HG02798 (cell line): Measurements from ENCODE around the gene ADRB2.
A peak's percentile ranks its signal among the peaks of the same experiment; 100 is the strongest.

Experiments used
- ATAC-seq: cut with Tn5 transposase; IDR thresholded peaks from one replicate; pipeline ENCODE4 v1.9.1; 2021; ENCODE audit warnings: mild to moderate bottlenecking; ENCODE audit not compliant: unreplicated experiment, poor library complexity

The ADRB2 gene

DNA sequence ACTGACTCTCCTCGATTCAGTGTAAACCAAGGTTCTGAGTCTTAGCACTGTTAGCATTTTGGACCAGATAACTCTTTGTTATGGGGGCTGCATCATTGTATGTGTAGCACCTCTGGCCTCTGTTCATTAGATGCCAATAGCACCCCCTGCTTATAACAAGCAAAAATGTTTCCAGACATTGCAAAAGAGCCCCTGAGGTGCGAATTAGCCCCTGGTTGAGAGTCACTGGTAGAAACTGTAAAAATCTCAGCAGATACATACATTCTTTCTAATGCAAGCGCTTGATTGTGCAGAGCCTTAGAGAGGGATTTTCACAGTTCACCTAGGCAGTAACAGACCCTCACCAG is 2.8 kb downstream of the ADRB2 start:
- ATAC-seq, result no peak

DNA sequence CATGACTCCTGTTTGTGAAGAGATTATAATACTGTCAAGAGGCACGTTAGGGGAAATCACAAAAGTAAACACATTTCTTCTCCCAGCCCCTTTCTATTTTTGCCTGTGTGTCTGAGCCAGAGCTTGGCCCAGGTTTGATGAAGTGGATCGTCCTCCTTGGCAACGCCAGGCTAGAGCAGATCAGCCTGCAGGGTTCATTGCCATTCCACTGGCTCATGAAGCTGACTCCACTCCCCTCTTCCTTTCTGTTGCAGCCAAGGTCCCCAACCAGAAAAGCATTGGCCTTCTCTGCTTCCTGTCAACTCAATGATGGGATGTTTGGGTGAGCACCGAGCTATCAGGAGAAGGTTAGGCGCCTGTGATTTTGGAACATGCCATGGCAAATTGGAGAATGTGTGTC is 3.3 kb downstream of the ADRB2 start:
- ATAC-seq, result no peak

DNA sequence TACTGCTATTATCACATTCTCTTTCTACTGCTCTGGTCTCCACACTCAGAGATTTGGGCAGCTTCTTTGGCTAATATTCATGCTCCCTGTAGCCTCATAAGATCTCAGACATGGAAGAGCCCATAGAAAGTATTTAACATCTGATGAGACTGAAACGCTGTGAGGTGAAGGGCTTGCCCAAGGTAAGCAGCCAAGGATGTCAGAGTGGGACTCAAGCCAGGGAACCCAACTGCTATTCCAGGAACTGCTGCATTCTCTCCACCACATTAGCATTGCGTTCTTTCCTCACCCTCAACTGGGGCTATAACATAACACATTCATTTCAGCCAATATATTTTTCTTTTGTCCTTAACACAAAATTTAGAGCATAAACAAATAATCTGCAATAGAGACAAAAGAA is 3.8 kb downstream of the ADRB2 start:
- ATAC-seq, result no peak

DNA sequence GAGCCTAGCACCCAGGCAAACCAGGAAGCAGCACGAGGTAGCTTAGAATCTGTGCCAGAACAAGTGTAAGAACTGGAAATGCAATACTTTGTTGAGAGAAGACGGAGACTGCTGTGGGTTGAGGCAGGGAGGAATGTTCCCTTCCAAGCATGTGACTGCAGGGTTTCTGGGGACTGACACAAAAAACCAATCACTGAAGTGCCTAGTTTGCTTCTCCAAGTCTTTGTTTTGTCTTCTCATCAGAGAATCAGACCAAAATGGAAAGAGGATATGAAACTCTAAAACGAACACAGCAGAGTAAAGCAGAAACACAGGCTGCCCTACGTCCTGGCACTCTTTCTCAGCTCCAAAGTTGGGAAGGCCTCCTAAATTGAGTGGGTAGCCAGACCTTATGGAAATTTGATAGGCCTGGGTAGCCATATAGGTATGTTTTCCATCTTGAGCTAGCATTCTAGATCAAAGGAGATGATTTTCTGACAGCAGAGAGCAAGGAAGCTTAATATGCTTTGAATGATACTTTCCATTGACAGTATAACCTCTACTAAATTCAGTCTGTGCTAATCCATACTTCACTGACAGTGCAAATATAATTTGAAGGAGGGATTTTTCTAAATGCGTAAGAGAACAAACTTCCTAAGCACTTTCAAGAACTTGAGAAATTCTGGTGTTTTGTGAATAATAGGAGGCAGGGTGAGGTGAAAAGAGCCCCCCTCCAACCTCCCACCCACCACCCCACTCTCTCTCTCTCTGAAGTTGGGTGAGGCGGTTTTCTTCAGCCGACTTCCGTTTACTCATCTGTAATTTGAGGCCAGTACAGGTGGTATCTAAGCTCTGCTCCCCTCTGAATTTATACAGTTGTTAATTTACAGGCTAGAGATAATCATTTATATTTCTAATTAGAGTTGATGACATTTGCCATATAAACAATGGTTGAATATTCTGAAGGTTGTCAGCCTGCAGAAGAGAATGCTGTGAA is 5.5 kb downstream of the ADRB2 start:
- peak; percentile 90 for ATAC-seq

DNA sequence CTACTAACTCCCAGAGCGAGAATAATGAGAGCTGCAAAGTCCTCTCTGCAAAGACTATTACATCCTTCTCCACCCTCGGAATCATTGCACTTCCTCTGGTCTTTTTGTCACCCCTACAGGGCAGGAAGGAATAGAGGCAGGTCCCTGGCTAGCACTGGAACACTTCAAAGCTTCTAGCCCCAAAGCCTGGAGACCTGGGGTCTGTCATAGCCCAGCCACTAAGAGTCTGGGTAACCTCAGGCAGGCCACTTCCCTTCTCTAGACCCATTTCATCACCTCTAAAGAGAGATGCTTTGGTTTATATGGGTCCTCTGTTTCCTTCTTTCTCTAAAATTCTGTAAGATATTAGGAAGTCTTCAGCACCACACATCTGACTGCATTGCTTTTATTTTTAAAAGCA is 6.7 kb downstream of the ADRB2 start:
- ATAC-seq, result no peak

DNA sequence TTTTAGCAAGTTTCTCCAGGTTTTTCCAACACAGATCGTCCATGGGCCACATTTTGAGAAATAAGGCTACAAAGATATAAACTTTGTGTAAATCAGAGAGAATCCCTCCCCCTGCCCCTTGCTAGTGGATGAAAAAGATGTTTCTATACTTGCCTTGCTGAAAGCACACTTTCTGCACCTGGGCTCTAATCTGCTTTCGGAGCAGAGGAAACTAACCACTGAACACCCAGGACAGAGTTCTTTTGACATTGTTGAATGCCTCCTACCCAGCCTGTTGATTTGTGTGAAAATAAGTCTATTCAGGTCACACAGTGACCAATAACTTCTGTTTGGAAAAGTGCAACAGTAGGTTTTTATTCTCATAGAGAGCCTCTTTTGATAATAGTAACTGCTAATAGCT is 7.5 kb downstream of the ADRB2 start:
- ATAC-seq, result no peak

DNA sequence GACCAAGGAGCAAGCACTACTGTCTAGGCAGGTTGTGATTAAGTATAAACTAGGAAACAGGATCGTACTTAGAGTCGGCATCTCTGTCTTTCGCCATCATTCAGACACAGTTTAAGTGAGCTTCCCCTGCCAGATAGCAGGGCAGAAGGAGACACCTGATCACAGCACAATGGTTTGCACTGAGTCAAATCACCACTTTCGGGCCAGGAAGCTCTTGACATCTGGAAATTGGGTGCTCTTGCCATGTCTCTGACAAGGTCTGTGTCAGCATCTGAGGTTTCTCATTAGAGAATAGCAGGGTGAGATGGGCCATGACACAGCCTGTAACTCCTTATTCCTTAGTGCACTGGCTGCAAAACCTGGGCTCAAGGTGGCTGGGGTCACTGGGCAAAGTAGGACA is 8.3 kb downstream of the ADRB2 start:
- no peak for ATAC-seq

DNA sequence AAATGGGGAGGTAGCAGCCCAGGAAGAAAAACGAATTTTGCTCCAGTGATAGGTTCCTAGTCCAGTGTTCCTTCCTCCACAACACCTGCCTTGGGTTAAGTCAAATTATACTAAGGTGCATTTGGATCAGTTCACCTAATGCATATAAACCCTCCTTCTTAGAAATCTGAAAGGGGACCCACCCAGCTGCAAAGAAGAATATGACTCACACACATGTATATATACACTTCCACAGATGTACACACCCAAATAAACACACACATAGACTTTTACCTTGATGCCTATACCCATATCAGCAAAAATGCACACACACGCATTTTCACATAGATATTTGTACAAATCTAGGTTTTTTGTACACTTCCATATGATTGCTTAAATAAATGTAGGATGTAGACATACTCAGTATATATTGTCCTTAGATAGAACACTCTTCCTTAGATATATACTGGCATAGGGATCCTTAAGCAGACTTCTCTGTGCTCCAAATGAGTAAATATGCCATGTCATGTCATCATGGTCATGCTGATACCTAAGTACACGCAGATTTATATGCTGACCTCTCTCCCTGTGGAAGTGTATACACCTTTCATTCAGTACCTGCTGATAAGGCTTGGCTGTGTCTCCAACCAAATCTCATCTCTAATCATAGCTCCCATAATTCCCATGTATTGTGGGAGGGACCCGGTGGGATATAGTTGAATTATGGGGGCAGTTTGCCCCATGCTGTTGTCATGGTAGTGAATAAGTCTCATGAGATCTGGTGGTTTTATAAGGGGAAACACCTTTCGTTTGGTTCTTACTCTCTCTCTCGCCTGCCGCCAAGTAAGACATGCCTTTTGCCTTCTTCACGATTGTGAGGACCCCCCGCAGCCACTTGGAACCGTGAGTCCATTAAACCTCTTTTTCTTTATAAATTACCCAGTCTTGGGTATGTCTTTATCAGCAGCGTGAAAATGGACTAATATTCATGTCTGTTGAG is 10.2 kb downstream of the ADRB2 start:
- ATAC-seq, result no peak

DNA sequence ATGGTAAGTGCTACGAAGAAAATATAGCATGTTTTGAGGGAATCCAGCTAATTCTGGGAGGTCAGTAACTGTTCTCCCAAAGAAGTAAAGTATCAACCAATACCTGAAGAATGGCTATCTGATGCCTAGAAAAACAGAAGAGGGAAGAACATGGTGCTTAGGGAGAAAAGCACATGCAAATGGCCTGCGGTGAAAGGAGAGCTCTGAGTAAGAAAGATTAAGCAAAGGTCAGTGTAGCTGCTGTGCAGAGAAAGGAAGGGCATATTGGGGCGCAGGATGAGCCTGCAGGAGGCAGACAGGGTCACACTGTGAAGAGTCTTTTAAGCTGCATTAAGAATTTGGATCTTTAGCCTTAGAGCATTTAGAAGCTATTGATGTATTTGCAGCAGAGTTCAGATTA is 11.0 kb downstream of the ADRB2 start:
- no peak for ATAC-seq

DNA sequence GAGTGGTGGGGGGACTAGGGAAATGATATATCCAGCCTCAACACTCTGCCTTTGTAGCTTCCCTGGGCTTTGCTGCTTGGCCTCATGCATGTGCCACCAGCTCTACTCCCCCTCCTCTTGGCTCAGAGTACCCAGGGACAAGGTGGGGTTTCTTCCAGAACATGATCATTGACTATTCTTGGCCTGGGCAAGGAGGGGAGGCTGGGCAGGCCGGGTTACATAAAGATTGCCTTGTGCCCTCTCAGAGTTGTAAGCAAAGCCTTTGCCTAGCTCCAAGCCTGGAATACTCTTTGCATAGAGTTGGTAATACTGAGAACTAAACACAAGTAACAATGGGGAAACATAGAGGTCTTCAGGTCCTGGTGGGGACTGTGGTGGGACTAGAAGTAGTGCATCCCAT is 11.9 kb downstream of the ADRB2 start:
- no peak for ATAC-seq

DNA sequence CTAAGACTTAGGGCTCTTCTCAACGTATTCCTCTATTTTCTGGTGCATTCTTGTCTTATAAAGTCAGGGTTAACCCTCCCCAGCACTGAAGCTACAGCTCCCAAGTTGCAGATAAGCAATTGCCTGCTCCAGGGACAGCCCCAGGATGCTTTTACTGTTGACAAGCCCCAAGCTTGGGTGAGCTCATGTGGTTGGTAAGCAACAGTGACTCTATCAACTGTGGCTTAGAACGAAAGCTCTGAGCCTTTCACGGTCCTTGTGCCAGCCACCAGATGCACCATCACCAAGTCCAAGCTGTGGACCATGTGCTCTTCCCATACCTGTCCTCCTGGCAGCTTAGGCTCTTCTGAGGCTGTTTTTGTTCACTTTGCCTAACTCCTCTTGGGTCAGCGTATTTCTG is 13.5 kb downstream of the ADRB2 start:
- ATAC-seq, result no peak

DNA sequence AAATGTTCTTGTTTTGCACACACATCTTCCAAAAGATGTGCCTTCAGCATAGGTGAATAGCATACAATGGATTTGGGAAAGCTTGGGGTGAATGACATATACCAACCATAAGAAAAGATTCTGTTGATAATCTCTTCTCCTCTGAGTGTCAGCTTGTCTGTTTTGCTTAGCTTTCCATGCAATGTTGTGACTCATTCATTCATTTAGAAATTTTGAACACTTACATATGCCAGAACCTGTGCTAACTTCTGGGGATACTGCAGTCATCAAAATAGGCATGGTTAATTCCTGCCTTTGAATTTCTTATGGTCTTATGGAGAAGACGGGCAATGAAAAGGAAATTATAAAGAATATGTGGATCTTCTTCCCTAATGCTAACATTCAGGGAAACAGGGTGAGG is 14.1 kb downstream of the ADRB2 start:
- no peak for ATAC-seq

DNA sequence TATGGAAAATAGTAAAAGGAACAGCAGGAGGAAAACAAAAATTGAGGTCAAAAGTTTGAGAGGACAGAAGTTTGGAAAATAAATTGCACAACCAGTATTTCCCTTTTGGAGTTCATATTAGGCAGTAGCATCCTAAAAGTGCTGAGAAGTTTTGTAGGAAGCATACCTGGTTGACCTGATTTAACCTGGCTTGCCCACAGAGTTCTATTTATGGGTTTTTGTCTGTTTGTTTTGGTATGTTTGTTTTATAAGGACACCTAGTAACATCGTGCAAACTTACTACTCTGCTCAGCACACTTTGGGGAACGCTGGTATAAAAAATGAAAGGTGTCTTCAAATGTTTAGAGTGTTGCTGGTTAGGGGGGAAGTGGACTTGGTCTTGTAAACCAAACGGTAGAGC is 15.1 kb downstream of the ADRB2 start:
- ATAC-seq, result no peak

DNA sequence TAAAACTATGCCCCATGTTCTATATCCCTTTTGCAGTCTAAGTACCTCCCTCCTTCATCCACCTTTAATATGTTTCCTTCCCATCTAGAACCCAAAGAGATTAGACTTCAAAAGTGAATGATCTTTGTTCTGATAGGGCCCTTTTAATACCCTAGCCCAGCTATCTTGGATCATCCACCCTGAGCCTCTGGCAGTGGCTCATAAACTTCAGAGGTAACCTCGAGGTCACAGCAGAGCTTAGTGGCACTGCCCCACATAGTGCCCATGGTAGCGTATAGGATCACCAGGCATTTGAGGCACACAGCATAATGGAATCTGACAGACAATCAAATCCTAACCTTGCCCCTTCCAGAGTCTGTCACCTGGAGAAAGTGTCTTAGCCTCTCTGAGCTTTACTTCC is 15.8 kb downstream of the ADRB2 start:
- ATAC-seq, result no peak

DNA sequence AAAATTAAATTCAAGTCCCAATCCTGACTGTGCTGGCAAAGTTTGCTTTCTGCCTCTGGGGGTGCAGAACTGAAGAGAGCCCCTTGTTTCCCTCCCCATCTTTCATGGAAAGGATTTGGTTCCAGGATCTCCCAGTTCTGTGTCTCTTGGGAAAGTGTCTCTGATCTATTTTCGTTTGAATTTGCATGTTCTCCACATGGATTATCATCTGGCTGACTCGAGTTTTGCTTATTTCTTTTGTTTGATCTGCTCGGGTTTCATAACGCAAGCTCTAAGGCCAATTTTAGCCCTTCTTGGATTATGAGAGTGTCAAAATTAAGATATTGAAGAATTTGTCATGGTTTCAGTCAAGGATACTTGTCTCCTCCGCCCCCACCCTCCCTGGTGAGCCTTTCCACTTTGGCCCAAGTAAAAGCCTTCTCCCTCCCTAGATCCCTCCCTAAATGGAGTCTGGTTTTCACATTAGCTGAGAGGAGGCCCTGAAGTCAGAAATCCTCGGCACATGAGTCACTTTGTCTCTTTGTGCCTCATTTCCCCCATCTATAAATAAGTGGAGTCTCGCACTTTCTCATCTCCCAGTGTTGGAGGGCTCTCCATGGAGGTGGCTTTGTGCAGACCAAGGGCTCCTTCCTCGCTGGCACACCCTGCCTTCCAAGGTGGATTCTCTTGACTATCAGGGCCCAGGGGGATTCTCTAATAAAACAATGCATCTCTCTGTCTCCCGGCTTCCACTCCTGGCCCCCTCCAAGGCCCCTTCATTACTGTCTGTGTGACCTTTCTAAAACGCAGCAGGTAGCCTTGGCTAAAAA is 17.3 kb downstream of the ADRB2 start:
- no peak for ATAC-seq

DNA sequence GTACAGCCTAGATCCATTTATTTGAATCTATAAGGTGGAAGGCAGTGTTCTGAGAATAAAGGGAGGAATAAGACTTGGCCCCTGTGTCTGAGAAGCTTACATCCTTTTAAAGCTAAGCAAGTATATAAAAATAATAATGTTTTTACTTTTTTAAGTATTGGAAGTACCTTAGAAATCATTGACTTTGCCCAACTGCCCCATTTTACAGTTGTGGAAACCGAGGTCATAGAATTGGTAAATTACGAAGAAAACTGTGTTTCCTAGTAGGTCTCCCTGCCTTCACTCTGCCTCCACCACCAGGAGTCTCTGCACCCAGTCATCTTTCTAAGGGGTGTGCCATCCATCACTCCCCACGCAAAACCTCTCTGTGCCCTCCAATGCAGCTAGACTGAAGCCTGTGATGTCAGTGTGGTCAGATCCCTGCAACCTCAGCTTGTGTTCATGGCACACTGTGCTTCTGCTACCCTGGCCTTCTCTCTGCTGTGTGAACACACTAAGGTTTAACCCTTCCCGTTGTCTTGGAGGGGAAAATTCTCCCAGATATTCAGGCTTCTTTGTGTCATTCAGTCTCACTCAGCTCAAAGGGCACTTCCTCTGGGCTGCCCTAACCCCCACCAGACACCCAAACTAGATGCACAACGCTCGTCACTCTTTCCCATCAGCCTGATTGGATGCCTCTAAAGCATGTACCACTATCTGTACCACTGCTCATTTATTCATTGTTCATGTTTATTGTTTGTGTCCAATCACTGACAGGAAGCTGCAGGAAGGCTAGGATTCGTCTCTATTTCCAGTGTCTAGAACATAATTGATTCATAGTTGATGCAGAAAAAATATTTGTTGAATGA is 18.2 kb downstream of the ADRB2 start:
- no peak for ATAC-seq

DNA sequence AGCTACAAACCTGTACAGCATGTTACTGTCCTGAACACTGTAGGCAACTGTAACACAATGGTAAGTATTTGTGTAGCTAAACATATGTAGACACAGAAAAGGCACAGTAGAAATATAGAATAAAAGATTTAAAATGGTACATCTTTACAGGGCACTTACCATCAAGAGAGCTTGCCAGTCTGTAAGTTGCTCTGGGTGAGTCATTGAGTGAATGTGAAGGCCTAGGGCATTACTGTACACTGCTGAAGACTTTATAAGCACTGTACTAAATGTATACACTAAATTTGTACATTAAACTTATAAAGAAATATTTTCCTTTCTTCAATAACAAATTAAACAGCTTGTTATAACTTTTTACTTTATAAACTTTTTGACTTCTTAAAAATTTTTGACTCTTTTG is 20.5 kb downstream of the ADRB2 start:
- ATAC-seq, result no peak

DNA sequence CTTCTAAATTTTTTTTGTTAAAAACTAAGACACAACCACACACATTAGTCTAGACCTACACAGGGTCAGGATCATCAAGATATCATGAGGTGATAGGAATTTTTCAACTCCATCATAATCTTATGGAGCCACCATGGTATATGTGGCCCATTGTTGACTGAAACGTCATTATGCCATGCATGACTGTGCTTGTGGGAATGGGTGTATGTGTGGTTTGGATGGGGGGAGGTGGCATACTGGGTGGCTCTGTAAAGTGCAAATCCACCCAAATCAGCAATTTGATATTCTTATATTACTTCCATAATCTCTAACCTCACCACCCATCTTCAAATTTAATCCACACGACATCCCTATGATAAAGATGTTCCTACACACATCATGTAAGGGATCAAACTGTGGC is 21.0 kb downstream of the ADRB2 start:
- no peak for ATAC-seq

DNA sequence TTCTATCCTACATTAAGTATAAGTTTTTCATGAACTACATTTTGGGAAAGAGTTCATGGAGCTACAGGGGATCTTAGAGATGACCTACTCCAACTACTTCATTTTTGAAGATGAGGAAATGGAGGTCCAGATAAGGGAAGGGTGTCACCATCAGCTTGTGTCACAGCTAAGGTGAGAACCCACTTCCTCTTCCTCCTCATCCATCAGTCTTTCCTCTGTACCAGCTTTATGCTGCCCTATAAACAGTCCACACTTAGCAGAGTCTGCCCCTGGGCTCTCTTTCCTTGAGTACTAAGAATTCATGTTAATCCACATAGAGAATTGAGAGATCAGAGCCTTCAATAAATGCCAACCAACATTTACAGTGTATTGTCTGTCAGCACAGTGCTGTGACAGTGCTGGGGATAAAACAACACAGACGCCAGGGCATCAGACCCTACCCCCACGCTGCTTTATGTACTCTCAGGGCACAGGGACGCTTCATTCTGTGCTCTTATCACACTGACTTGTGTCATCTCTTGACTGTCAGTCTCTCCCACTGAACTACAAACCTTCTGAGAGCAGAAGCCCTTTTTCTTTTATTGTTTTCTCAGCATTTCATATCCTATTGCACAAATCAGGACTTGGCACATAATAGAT is 22.1 kb downstream of the ADRB2 start:
- no peak for ATAC-seq
